HG02870 (cell line): ENCODE results near the gene RGPD5.
"Not testable (repeated sequence)": the region's sequence is repeated elsewhere in the genome, so short reads cannot be mapped to it uniquely, and the experiment has no call there.

Experiments
- ATAC-seq: cut with Tn5 transposase; IDR thresholded peaks from one replicate; pipeline ENCODE4 v1.9.1; 2021; ENCODE audit warnings: mild to moderate bottlenecking, moderate library complexity; ENCODE audit not compliant: unreplicated experiment

The RGPD5 gene

DNA sequence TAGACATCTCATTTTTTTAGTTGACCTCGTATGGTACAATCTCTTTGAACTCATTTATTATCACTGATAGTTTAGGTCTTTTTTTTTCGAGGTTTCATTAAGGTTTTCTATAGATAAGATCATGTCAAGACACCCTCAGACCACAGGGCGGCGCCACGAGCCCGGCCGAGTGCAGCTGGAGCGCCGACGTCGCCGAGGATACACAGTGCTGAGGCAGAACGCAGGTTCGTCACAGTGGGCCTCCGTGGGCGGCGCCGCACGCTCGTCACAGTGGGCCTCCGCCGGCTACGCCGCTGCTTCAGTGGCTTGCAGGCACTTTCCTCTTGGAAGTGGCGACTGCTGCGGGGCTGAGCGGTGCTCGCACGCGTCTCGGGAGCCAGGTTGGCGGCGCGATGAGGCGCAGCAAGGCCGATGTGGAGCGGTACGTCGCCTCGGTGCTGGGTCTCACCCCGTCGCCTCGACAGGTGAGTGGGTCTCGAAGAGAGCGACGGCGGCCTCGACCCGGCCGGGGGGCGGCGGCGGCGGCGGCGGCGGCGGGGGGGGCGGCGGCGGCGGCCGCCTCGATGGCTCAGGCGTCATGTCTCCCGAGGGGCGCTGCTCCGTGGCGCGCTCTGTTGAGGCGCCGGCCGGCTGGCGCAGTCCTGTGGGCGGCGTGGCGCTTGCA is at the start of gene RGPD5:
Gene RGPD5, plus strand, starts transcription at position 232 of the 664 bp plus-strand sequence. Its CDS starts 161 bp downstream, at position 393.
- ATAC-seq, result peak; percentile 99

DNA sequence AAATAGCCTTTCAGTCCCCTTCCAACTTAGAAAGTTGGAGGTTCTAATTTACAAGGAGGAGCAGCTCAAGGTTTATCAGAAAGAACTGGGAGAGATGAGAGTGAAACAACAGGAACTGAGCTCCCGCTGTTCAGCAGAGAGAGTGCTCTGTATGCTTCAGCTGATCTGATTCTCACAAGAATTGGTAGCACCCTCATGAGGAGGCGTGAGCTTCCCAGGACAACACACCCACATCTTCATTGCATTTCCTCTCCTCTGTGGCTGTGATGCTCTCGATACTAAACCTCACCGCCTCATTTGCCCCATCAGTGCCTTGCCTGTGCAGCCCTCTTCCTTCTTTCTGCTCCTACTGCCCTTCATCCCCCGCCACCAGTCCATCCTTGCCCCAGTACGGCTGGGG is 42.5 kb upstream of the RGPD5 start:
- not testable (repeated sequence) for ATAC-seq

- not testable (repeated sequence) for ATAC-seq
Measured at GRCh38 chr2:109757163-109757824, 36.8 kb upstream of the RGPD5 start.

DNA sequence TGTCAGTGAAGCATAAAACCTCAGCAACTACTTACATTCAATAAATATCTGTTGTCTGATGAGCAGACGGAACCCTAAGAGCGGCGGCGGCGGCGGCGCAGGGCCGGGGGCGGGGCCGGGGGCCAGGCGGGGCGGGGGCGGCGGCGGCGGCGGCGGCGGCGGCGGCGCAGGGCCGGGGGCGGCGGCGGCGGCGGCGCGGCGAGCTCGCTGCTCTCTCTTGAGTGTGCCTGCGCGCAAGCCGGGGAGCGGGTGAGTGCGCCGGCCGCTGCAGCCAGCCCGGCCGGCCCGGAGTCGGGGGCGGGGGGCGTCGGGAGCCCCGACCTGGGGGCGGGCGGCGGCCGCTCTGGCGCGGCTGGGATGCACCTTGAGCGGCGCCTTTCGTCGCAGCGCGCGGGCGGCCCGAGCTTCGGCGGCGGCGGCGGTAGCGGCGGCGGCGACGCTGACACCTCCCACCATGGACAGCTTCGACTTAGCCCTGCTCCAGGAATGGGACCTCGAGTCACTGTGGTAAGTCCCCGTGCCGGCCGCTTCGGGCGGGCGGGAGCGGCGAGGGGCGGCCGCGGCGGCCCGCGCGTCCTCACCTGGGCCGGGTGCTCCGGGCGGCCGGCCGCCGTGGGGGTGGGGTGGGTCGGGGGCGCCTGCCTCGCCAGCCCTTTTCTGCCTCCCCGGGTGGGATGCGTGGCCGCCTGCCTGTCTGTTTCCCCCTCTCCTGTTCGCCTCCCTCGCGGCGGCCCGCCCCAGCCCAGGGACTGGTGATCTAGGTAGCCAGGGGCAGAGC is 33.7 kb upstream of the RGPD5 start:
- ATAC-seq, result not testable (repeated sequence)

DNA sequence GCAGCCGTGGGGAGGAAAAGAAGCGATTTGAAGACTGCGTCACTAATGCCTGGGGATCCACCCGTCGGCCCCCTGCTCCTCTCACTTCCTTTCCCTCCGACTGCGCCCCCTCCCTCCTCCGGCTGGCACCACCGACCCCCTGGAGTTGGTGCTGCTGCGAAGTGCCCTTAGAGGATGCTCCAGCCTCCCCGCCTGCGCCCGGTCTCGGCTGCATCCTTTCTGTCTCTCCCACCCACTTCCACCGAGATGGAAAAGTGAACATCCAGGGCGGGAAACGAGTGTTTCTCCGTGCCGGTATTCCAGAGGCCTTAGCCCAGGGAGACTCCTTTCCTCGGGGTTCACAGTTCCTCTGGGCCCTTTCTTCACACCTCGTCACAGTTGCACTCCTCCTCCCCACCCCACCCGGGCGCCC is 33.1 kb upstream of the RGPD5 start:
- not testable (repeated sequence) for ATAC-seq

DNA sequence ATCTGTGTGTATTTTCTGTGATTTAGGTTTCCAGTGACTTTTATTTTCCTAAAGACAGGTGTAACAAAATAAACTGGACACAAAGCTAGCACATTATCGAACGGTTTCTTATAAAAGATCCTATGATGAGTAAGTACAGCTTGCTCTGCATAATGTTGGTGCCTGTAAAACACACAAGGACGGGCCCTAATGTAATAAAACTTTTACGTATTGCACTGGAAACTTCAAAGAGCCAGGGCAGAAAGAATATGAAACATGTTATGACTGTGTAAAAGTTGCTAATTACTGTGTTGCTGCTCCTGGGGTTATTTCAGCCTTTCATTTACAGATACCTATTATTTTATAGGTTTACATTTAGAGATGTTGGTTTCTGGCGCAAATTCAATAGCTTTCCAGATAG is 32.1 kb upstream of the RGPD5 start:
- peak; percentile 51 for ATAC-seq

GRCh38 chr2:109766074-109766473 is 28.0 kb upstream of the RGPD5 start:
- not testable (repeated sequence) for ATAC-seq

GRCh38 chr2:109766886-109767578 is 27.1 kb upstream of the RGPD5 start:
- not testable (repeated sequence) for ATAC-seq

- ATAC-seq, result not testable (repeated sequence)
Measured at GRCh38 chr2:109768934-109769333, 25.2 kb upstream of the RGPD5 start.

DNA sequence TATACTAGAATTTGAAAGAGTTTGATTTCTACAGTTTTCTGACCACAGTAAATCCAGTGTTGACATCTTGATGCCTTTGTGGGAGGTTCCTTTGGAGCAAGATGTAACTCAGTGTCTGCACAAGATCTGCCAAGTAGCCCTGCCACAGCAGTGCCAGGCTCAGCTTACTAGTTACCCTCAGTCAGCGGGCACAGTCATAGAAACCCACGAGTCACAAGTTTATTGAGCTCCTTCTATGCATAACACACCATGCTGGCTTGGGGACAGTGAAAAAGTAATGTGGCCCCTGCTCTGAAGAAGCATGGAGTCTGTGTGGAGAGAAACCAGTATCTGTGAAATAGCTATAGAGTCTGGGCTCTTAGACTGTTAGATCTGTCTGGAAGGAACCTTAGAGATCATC is 15.0 kb upstream of the RGPD5 start:
- not testable (repeated sequence) for ATAC-seq

- not testable (repeated sequence) for ATAC-seq
Measured at GRCh38 chr2:109781147-109781816, 12.8 kb upstream of the RGPD5 start.

DNA sequence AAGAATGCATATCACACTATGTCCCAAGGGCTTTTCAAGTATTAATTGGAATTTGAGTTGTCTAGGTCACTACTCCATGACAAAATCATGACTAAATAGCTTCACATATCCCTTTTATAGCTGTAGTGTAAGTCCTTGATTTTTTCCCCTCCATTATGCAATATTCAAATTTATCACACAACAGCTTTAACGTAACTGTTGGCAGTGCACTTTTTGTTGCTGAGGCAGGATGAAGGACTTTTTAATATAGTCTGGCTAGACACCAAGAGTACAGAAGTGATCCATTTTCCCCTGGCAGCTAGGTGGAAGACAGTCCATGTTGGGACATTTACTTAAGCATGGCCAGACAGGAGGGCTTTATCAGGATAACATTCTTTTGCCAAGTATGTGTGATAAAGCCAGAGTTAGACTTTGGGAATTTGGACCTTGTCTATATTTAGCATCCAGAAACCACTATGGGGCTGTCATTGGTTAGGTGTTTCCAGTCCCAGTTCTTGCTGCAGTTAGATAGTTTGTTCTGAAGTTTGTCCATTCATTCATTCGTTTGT is 11.6 kb upstream of the RGPD5 start:
- not testable (repeated sequence) for ATAC-seq

DNA sequence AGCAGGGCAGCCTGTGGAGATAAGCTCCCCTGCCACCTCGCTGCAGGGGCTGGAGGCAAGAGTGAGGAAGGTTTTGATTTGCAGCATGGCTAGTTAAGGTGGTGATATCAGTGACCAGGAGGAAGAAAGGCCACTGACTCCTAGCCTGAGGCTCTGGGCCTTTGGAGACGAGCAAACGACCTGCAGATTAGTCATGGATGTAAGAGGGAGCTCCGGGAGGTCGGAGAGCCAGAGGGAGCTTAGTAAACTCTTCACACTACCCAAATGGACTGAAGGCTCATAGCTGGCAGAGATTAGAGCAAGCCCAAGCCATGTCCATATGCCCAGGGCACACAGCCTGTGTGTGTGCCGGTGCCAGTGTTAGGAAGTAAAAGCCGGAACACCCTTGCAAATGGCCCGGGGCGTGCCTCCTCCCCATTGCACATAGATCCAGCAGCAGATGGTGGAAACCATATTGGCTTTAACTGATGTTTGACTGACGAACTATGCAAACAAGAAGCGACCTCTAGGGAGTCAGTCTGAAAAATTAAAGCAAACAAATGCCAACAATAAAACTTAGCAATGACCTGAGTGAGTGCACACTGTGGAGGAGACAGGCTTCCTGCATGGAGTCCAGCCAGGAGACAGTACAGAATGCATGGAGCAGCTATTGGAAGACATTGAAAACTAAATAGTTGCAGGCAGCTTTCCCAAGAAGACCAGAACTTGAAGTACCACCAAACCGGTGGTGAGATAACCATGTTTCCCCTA is 2.4 kb upstream of the RGPD5 start:
- ATAC-seq, result not testable (repeated sequence)

GRCh38 chr2:109792659-109793058 is 1.4 kb upstream of the RGPD5 start:
- peak; percentile 47 for ATAC-seq

- ATAC-seq, result peak; percentile 78
Measured at GRCh38 chr2:109871129-109871751, 77.1 kb downstream of the RGPD5 start.

DNA sequence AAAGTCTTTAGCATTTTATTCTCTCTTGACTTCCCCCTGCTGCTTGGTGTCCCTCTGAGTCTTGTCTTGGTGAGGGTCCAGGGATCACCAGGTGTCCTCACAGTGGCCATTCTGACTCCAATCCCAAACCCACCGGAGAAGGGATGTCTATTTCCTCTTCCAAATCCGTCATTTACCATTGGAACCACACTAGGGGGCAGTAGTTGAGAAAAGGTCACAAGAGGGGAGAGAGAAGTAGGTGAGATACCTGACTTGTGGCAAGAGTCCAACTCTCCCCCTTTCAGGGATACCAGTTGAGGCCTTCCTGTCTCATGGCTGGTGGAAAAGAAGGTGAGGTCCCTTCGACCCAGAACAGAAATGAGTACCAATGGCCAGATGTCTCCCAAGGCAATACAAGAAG is 82.5 kb downstream of the RGPD5 start:
- ATAC-seq, result not testable (repeated sequence)

DNA sequence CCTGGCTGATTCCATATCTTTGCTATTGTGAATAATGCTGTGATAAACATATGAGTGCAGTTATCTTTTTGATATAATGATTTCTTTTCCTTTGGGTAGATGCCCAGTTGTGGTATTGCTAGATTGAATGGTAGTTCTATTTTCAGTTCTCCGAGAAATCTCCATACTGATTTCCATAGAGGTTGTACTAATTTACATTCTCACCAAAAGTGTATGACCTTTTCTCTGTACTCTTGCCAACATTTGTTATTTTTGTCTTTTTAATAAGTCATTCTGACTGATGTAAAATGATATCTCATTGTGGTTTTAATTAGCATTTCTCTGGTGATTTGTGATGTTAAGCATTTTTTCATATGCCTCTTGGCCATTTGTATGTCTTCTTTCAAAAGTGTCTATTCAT is 88.0 kb downstream of the RGPD5 start:
- not testable (repeated sequence) for ATAC-seq

DNA sequence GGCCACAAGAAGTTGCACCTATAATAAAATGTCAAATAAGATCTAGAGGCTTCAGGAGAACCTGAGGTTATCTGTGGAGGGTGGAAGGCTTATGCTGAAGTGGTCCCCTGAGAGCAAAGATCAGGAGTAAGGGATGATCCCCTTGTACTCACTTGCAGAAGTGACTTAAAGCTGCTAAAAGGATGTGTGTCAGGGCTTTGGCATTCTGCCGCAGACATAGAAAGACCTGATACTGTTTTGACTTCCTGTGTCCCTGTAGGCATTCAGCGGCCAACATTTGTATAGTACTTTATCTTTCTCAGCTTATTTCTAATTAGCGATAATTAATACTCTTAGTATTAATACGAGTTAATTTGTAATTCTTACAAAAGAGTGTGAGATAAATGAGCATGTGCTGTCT is 94.3 kb downstream of the RGPD5 start:
- not testable (repeated sequence) for ATAC-seq

DNA sequence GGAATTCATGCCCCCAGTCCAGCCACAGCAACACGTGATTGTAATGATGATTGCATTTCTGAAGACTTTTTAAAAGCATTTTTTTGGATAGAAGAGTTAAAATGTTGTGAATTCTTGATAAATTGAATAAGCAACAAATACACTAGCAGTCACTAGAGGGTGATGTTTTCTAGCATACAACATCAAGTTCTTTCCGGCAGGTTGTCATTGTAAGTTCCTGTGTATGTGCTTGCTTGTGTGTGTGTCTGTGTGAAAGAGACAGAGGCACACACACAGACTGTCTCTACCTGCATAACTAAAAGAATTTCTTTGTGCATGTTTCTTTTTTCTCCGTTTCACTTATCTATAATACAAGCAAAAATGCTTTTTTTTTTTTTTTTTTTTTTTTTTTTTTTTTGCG is 95.8 kb downstream of the RGPD5 start:
- ATAC-seq, result not testable (repeated sequence)
